Calu3 (cell line): ENCODE data around the gene SLC17A9. TPM values are rescaled to one million over a fixed set of nuclear protein-coding genes. Genes with fewer than 3 reads are reported as not detected.

Experiments
- BruUV-seq: library from RNA; stranded (reverse); fragments of 400-500 nt; replicated peaks from 2 replicates; lab custom pipeline; 2021; lab: Mats Ljungman, UMichigan
- CTCF ChIA-PET: fragments of 300-600 bp; sonication (Branson Sonifier 250); formaldehyde crosslinking; loops from one replicate; lab custom pipeline; 2022; ENCODE audit warnings: antibody characterized with exemption; lab: Charles Lee
- DNase-seq: peaks from one replicate; pipeline ENCODE4 v3.0.0; 2022
- H3K27ac Mint-ChIP-seq: one replicate; pipeline ENCODE4 v1.8.0; 2022; ENCODE audit warnings: mixed read lengths; ENCODE audit not compliant: unreplicated experiment
- H3K27me3 Mint-ChIP-seq: one replicate; pipeline ENCODE4 v1.8.0; 2022; ENCODE audit warnings: mixed read lengths; ENCODE audit not compliant: unreplicated experiment
- H3K36me3 Mint-ChIP-seq: one replicate; pipeline ENCODE4 v1.8.0; 2022; ENCODE audit warnings: mild to moderate bottlenecking, moderate library complexity, mixed read lengths; ENCODE audit not compliant: insufficient read depth, unreplicated experiment
- H3K4me1 Mint-ChIP-seq: one replicate; pipeline ENCODE4 v1.8.0; 2022; ENCODE audit warnings: mild to moderate bottlenecking, low read depth, mixed read lengths; ENCODE audit not compliant: unreplicated experiment
- H3K4me3 Mint-ChIP-seq: one replicate; pipeline ENCODE4 v1.8.0; 2022; ENCODE audit warnings: mild to moderate bottlenecking, low read depth, moderate library complexity, mixed read lengths; ENCODE audit not compliant: unreplicated experiment
- H3K9me3 Mint-ChIP-seq: one replicate; pipeline ENCODE4 v1.8.0; 2022; ENCODE audit warnings: low read depth, mixed read lengths; ENCODE audit not compliant: unreplicated experiment
- intact Hi-C: fragments of 100-400 bp; cut with micrococcal nuclease; formaldehyde crosslinking; loops from one replicate; pipeline ENCODE4 v1.10.0; 2022; ENCODE audit not compliant: unreplicated experiment
- total RNA-seq: library from RNA; stranded (reverse); gene quantifications from 2 replicates; pipeline ENCODE4 v1.2.3, GENCODE V29; 2022
- TF ChIP-seq, protein P1 (sequence below): fragments of 200-600 bp; IDR thresholded peaks from one replicate; pipeline ENCODE4 v1.8.0; 2022; ENCODE audit warnings: antibody characterized with exemption; ENCODE audit not compliant: unreplicated experiment

Gene SLC17A9
- total RNA-seq, 1 experiment from 2014 or later = 12.0 TPM

DNA sequence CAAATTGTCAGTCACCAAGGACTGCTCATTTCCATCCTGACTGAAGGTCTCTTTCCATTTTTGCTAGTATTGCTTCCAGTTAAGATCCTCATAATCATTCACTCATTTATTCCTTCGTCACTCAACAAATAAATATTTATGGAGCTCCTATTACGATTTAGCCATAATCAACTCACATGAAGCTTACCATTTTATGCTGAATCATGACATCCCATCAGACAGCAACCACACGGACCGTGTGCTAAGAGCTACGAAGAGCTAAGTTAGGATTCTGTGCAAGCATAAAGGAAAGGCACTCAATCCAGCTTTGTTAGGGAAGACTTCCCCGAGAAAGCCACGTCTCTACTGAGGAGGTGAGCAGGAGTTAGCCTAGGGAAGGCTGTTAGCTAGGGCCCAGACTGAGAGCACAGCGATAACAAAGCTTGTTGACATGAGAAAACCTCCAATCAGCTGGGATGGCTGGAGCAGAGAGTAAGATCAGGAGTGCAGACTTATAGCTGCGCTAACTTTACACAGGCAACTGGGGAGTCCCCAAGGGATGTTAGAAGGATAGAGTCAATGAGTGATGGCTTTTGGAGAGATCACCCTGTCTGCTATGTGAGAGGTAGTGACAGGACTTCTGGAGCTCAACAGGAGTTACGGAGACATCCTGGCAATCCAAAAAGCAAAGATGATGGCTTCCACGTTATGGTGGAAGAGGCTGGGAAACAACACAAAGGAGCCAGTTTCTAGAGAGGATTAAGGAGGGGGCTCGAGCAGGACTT, 17.1 kb upstream of the SLC17A9 start:
- BruUV-seq = no TSS peak
- intact Hi-C loops = no loop called here
- Mint-ChIP-seq H3K27ac (no peak overlapping the region), H3K36me3 (peaks cover 23% of the 10 kb centered on the region), H3K9me3 (no peaks in the 10 kb centered on the region), H3K27me3 (no peaks in the 10 kb centered on the region), H3K4me1 (peaks cover 13% of the 10 kb centered on the region), H3K4me3 (no peak overlapping the region)
- TF ChIP-seq, protein P1, sequence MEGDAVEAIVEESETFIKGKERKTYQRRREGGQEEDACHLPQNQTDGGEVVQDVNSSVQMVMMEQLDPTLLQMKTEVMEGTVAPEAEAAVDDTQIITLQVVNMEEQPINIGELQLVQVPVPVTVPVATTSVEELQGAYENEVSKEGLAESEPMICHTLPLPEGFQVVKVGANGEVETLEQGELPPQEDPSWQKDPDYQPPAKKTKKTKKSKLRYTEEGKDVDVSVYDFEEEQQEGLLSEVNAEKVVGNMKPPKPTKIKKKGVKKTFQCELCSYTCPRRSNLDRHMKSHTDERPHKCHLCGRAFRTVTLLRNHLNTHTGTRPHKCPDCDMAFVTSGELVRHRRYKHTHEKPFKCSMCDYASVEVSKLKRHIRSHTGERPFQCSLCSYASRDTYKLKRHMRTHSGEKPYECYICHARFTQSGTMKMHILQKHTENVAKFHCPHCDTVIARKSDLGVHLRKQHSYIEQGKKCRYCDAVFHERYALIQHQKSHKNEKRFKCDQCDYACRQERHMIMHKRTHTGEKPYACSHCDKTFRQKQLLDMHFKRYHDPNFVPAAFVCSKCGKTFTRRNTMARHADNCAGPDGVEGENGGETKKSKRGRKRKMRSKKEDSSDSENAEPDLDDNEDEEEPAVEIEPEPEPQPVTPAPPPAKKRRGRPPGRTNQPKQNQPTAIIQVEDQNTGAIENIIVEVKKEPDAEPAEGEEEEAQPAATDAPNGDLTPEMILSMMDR = no peak
- CTCF ChIA-PET = interaction anchor here (0.8 to 1.6 kb wide), 2 partner anchors 10 to 28 kb away, joined by 3 to 8 read pairs; no protein-coding TSS in a partner anchor
- DNase-seq = no peak

GRCh38 chr20:62935968-62936585, 16.4 kb upstream of the SLC17A9 start:
- no peak overlapping the region for H3K4me3 Mint-ChIP-seq
- CTCF ChIA-PET = no interaction called here

GRCh38 chr20:62937268-62938104, 15.0 kb upstream of the SLC17A9 start:
- TF ChIP-seq, protein P1 = no peak
- Mint-ChIP-seq H3K4me3 (no peak overlapping the region), H3K27me3 (no peaks in the 10 kb centered on the region), H3K9me3 (no peaks in the 10 kb centered on the region), H3K36me3 (peaks cover 41% of the 10 kb centered on the region), H3K4me1 (peaks cover 11% of the 10 kb centered on the region), H3K27ac (peak overlapping the region; percentile 81)
- BruUV-seq = no TSS peak
- DNase-seq = peak; percentile 99
- intact Hi-C loops = no loop called here
- CTCF ChIA-PET = interaction anchor here (0.7 to 1.7 kb wide), 5 partner anchors 10 to 227 kb away, joined by 3 to 7 read pairs (median 4); no protein-coding TSS in a partner anchor

More at GRCh38 chr20:62935968-62936585, 16.4 kb upstream of the SLC17A9 start:
- BruUV-seq = no TSS peak
- Mint-ChIP-seq H3K9me3 (no peaks in the 10 kb centered on the region), H3K4me1 (peaks cover 11% of the 10 kb centered on the region), H3K36me3 (peaks cover 27% of the 10 kb centered on the region), H3K27me3 (no peaks in the 10 kb centered on the region), H3K27ac (no peak overlapping the region)
- no peak for DNase-seq
- TF ChIP-seq, protein P1 = no peak
- intact Hi-C loops = no loop called here
